ENCODE data around the gene GRIK4.

- TF ChIP-seq, protein P1, sequence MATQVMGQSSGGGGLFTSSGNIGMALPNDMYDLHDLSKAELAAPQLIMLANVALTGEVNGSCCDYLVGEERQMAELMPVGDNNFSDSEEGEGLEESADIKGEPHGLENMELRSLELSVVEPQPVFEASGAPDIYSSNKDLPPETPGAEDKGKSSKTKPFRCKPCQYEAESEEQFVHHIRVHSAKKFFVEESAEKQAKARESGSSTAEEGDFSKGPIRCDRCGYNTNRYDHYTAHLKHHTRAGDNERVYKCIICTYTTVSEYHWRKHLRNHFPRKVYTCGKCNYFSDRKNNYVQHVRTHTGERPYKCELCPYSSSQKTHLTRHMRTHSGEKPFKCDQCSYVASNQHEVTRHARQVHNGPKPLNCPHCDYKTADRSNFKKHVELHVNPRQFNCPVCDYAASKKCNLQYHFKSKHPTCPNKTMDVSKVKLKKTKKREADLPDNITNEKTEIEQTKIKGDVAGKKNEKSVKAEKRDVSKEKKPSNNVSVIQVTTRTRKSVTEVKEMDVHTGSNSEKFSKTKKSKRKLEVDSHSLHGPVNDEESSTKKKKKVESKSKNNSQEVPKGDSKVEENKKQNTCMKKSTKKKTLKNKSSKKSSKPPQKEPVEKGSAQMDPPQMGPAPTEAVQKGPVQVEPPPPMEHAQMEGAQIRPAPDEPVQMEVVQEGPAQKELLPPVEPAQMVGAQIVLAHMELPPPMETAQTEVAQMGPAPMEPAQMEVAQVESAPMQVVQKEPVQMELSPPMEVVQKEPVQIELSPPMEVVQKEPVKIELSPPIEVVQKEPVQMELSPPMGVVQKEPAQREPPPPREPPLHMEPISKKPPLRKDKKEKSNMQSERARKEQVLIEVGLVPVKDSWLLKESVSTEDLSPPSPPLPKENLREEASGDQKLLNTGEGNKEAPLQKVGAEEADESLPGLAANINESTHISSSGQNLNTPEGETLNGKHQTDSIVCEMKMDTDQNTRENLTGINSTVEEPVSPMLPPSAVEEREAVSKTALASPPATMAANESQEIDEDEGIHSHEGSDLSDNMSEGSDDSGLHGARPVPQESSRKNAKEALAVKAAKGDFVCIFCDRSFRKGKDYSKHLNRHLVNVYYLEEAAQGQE (IDR thresholded peaks at IDR 0.05; ENCODE audit: borderline replicate concordance) = no peak
- TF ChIP-seq MXI1 (conservative IDR thresholded peaks at IDR 0.05; ENCODE audit: poor library complexity, severe bottlenecking) (no peak), SMC3 (conservative IDR thresholded peaks at IDR 0.05; ENCODE audit: poor library complexity) (no peak), POLR2AphosphoS5 (IDR thresholded peaks at IDR 0.05) (no peak), EZH2 (IDR thresholded peaks at IDR 0.05; ENCODE audit: borderline replicate concordance, insufficient read depth, low read length, poor library complexity, severe bottlenecking) (no peak), RAD21 (conservative IDR thresholded peaks at IDR 0.05) (no peak), EP300 (conservative IDR thresholded peaks at IDR 0.05; ENCODE audit: poor library complexity, severe bottlenecking) (no peak), TAF1 (IDR thresholded peaks at IDR 0.05; ENCODE audit: low read depth) (no peak)
- TF ChIP-seq, protein P2, sequence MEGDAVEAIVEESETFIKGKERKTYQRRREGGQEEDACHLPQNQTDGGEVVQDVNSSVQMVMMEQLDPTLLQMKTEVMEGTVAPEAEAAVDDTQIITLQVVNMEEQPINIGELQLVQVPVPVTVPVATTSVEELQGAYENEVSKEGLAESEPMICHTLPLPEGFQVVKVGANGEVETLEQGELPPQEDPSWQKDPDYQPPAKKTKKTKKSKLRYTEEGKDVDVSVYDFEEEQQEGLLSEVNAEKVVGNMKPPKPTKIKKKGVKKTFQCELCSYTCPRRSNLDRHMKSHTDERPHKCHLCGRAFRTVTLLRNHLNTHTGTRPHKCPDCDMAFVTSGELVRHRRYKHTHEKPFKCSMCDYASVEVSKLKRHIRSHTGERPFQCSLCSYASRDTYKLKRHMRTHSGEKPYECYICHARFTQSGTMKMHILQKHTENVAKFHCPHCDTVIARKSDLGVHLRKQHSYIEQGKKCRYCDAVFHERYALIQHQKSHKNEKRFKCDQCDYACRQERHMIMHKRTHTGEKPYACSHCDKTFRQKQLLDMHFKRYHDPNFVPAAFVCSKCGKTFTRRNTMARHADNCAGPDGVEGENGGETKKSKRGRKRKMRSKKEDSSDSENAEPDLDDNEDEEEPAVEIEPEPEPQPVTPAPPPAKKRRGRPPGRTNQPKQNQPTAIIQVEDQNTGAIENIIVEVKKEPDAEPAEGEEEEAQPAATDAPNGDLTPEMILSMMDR (IDR thresholded peaks at IDR 0.05; ENCODE audit: poor library complexity, severe bottlenecking) = no peak
Measured at GRCh38 chr11:120923866-120924508, 412.4 kb downstream of the GRIK4 start.

Data from neural cell (in vitro differentiated cells).